CD4-positive, alpha-beta T cell treated with Interleukin-6 at 100 ng/mL for 8 hours (primary cell): ENCODE measurements around the gene RBMY1B.
"Not testable (repeated sequence)": the region's sequence is repeated elsewhere in the genome, so short reads cannot be mapped to it uniquely, and the experiment has no call there.

Source experiments
- DNase-seq: peaks from one replicate; pipeline ENCODE4 v3.0.0-alpha.2; 2020; ENCODE audit warnings: mixed read lengths, low spot score

Gene RBMY1B

GRCh38 chrY:21511038-21511437, at the start of gene RBMY1B:
RBMY1B (plus strand) TSS chrY:21511338; CDS start chrY:21513351, 2,013 bp downstream.
- DNase-seq = not testable (repeated sequence)

- DNase-seq = not testable (repeated sequence)
Measured at GRCh38 chrY:21462915-21463314, 48.2 kb upstream of the RBMY1B start.

GRCh38 chrY:21482967-21483366, 28.2 kb upstream of the RBMY1B start:
- DNase-seq = no peak

- DNase-seq = not testable (repeated sequence)
Measured at GRCh38 chrY:21534579-21534978, 23.4 kb downstream of the RBMY1B start, which contains the start of gene RBMY1A1. RBMY1A1 (plus strand) TSS chrY:21534879; CDS start chrY:21536892, 2,013 bp downstream.

GRCh38 chrY:21559316-21559984, 48.3 kb downstream of the RBMY1B start:
- DNase-seq = not testable (repeated sequence)
